Left renal cortex interstitium (tissue), 4 donors: ENCODE measurements around the gene EPN3. TPM values are rescaled to one million over a fixed set of nuclear protein-coding genes. Genes with fewer than 3 reads are reported as not detected.

Experiments
- DNase-seq, 4 donors: peaks; one replicate each; pipeline ENCODE4 v3.0.0-alpha.2; 2013; ENCODE audit warnings: low read depth in 4 of 4, low spot score in 2 of 4, missing footprints in 1 of 4
- polyA plus RNA-seq, 4 donors: library from polyadenylated mRNA; unstranded; fragments of 120-200 nt; gene quantifications; one replicate each; pipeline ENCODE4 v1.2.1, GENCODE V29; 2013; ENCODE audit not compliant: insufficient read length in 4 of 4

The EPN3 gene
- polyA plus RNA-seq, 4 donors: 8.0 to 18.0 (median 10.9) TPM

- no peak for DNase-seq
These were observed 30.6 kb downstream of the EPN3 start for GRCh38 chr17:50563092-50563511.

DNA sequence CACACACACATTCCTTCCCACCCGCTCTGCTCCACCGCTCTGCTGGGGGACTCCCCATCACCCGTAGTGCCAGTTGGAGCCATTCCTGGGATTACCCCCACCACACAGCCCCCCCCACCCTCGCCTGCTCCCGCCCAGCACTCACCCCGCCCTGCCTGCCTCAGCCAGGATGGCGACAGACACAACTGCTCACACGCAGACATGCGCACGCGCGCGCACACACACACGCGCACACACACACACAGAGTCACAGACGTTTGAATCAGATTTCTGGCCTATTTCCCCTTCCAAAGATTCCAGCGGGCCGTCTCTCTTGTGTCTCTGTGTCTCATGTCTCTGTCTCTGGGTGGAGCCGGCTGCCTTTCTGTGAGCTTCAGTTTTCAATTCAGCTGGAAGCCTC lies 32.4 kb downstream of the EPN3 start:
- DNase-seq: no peak

DNA sequence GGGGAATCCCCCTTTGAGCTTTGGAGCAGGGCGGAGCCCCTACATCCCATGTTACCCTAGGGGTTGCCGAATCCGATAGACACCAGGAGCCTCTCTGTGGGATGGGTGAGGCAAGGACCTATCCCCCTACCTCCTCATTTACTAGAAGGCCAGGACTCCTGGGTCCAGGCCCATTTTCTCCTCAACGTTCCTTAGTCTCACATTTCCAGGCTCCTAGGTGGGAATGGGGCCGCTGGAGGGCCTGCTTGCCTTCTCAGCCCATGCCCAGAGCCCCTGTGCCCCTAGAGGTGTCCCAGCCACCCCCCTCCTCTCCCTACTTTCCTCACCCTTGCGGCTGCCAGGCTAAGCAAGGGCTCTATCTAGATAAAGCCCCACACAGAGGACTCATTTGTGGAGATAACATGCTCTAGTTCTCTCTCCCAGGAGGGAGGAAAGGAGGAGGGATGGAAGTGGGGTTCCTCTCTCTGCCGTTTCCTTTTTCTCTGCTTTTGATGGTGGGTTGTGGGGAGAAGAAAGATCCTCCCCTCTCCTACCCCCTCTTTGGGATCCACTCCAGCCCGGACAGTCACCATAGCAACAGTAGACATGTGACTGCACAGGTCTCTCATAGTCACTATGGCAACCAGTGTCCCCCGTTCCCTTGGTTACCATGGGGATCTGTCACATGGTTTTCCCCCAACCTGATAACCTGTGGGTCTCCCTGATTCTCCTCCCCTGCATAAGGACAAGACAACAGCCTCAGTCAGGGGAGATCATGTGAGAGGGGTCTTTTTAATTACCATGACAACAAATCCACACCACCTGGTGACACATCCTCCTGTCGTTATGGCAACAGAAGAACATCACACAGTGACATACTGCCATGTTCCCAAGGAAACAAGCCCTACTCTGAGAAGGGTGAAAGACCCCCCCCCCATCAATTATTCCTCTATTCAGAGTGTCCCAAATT lies 33.1 kb downstream of the EPN3 start:
- DNase-seq: no peak

DNA sequence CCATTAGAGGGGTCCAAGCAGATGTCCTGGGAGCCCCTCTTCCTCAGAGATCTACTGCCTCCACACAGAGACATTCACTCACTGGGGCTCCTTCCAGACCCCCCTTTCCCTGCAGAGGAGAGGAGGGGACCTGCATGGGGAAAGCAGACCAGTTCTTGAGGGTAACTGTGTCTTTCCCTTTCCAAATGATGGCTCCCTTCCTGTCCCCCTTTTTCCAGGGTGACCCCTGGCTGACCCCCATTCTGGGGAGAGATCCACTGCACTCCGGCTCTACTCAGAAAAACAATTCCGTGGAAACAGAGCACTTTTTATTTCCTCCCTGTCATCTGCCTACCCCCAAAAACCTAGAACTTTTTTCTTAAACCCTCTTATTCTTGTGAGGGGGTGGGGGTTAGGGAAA lies 34.4 kb downstream of the EPN3 start:
- DNase-seq: no peak

GRCh38 chr17:50568659-50569058 lies 36.1 kb downstream of the EPN3 start:
- DNase-seq: no peak

DNA sequence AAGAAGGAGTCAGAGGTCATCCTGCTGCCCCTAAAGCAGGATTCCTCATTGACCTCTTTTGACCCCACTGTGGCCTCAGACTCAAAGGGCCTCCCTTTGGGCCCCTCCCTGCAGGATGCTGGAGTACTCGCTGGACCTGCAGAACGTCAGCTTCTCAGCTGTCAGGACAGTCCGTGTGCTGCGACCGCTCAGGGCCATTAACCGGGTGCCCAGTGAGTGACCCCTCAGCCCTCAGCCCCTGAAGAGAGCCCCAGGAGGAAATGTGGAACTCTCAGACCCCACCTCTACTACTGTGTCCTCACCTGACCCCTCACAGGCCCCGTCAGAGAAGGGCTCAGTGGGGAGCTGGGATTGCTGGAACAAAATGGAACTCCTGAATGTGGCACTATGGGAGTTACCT lies 37.1 kb downstream of the EPN3 start:
- no peak for DNase-seq

- no peak for DNase-seq
These were observed 37.5 kb downstream of the EPN3 start for GRCh38 chr17:50570032-50570431.

- no peak for DNase-seq
These were observed 38.0 kb downstream of the EPN3 start for GRCh38 chr17:50570528-50570927.

DNA sequence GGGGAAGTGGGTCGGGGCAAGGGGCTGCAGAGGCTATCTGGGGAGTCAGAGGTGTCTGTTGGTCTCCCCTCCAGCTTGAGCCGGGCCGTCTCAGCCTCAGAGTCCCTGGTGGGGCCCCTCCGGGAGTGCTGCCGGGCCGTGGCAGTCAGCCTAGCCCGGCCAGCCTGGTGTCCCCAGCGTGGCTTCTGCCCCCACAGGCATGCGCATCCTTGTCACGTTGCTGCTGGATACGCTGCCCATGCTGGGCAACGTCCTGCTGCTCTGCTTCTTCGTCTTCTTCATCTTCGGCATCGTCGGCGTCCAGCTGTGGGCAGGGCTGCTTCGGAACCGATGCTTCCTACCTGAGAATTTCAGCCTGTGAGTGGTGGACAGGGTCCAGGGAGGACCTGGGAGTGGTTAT lies 39.1 kb downstream of the EPN3 start:
- DNase-seq: no peak

DNA sequence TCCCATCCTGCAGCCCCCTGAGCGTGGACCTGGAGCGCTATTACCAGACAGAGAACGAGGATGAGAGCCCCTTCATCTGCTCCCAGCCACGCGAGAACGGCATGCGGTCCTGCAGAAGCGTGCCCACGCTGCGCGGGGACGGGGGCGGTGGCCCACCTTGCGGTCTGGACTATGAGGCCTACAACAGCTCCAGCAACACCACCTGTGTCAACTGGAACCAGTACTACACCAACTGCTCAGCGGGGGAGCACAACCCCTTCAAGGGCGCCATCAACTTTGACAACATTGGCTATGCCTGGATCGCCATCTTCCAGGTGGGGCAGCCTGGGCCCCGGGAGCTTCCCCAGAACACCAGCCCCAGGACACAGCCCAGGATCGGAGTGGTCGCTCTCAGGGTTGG lies 40.0 kb downstream of the EPN3 start:
- DNase-seq: no peak

DNA sequence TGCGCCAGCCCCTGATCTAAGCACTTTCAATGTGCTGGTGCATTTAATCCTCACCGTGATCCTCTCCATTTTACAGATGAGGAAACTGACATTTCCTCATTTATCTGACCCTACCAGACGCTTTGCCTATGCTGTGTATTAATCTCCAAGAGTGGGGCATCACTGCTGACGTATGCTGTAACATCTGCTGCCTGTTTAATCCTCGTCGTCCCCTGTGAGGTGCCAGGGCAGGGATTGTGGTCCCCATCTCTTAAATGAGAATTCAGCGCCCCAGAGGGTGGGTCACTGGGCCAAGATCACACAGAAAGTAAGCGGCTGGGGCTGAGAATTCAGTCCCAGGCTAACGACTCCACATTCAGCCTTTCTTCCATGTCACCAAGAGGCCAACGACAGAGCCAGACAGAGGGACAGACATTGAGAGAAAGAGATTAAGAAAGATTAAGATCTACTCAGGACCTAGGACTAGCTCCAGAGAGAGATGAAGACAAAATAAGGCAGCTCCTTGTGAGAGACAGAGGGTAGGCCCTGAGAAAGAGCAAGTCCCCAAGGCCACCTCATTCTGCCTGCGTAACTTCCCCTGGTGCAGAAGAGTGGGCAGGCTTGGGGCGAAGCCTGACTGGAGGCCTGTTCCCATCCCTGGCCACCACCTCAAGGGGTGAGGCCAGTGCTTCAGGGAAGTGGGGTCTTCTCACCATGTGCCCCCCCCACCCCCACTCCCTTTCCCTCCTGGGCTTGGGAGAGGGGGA lies 41.5 kb downstream of the EPN3 start:
- DNase-seq: no peak

DNA sequence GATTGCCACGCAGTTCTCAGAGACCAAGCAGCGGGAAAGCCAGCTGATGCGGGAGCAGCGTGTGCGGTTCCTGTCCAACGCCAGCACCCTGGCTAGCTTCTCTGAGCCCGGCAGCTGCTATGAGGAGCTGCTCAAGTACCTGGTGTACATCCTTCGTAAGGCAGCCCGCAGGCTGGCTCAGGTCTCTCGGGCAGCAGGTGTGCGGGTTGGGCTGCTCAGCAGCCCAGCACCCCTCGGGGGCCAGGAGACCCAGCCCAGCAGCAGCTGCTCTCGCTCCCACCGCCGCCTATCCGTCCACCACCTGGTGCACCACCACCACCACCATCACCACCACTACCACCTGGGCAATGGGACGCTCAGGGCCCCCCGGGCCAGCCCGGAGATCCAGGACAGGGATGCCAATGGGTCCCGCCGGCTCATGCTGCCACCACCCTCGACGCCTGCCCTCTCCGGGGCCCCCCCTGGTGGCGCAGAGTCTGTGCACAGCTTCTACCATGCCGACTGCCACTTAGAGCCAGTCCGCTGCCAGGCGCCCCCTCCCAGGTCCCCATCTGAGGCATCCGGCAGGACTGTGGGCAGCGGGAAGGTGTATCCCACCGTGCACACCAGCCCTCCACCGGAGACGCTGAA lies 43.2 kb downstream of the EPN3 start:
- DNase-seq: no peak

DNA sequence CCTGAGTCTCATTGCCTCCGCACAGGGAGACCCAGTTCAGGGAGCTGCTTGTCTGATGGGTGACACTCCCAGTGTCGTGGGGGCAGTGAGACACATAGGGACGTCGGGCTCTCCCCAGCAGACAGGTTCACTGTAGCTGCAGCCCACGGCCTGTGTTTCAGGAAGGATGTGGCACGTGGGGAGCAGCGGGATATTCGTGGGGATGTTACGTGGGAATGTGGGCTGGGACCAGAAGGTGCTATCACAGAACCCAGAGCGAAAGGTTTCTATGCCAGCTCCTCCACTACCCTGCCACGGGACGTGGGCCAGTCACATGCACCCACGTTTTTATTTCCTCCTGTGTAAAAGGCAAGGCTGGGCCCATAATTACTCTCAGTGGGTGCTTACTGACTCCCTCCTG lies 44.3 kb downstream of the EPN3 start:
- DNase-seq: no peak

DNA sequence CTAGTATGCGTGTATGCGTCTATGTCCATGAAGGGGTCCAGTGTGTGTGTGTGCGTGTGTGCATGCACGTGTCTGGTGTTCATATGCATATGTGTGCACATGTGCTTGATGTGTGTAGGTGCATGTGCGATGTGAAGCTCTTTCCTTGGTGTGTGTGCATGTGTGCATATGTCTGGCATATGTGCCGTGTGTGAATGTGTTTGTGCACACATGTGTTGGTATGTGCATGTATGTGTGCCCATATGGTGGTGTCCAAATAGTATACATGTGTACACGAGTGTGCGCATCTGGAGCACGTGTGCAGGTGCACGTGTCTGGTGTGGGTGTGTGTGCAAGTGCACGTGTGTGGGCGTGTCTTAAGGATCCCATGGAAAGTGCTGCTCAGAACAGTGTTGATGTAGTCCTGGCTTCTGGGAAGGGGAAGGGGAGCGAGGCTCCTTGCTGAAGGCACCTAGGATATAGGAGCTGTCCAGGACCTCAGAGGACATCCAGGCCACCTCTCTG lies 45.0 kb downstream of the EPN3 start:
- DNase-seq: no peak

DNA sequence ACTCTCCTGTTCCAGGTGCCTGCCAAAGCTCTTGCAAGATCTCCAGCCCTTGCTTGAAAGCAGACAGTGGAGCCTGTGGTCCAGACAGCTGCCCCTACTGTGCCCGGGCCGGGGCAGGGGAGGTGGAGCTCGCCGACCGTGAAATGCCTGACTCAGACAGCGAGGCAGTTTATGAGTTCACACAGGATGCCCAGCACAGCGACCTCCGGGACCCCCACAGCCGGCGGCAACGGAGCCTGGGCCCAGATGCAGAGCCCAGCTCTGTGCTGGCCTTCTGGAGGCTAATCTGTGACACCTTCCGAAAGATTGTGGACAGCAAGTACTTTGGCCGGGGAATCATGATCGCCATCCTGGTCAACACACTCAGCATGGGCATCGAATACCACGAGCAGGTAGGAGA lies 45.6 kb downstream of the EPN3 start:
- no peak for DNase-seq

GRCh38 chr17:50579399-50579798 lies 46.9 kb downstream of the EPN3 start:
- DNase-seq: no peak

DNA sequence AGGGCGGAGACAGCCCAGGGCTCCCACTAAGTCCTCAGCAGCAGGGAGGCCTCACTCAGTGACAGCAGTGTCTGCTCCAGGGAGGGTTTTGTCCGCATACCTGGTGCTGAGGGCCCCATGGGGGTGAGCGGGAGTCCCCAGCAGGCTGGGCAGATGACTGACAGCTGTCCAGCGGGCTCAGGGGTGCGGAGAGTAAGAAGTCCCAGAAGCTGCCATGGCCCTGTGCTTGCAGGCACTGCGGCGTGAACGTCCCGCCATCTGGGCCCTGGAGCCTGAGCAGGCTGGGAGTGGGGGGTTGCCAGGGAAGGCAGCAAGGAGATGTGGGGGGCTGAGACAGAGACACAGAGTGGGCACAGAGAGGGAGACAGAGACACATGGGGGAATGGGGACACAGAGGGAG lies 48.1 kb downstream of the EPN3 start:
- no peak for DNase-seq

- no peak for DNase-seq
These were observed 48.8 kb downstream of the EPN3 start for GRCh38 chr17:50581316-50581715.

- no peak for DNase-seq
These were observed 50.2 kb downstream of the EPN3 start for GRCh38 chr17:50582741-50583140.

DNA sequence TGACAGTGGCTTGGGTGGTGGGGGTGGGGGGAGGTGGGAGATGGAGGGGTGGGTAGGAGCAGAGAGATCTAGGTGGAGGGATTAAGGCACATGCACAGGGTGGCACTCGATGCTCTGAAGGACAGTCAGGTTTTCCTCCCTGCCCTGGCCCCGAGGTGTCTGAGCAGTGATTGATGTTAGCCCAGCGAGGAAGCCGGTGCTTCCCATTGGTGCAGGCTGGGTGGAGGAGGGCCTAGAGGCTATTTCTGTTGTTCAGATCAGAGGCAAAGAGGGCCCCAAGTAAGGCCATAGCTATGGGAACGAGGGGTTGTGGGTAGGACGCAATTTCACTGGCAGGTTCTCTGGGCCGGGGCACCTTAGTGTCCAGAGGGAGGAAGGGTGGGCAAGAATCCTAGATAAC lies 51.1 kb downstream of the EPN3 start:
- DNase-seq: no peak

DNA sequence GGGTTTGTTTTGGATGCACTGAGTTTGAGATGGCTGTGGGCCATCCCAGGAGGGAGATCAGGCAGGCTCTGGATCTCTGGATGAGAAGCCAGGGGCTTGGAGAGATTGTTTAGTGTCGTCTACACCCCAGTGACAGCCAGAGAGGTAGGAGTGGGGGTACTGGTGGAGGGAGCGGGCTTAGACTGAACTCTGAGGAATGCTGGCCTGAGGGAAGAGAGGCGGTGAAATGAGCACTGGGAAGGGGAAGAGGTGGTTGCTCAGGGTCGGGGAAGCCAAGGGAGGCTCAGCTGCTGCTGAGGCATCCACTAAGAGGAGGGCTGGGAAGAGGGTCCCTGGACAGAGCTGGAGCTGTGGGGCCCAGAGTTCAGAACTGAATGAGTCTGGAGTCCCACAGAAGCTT lies 51.6 kb downstream of the EPN3 start:
- no peak for DNase-seq
